HepG2 (cell line): Measurements from ENCODE around the gene FOCAD. TPM values are rescaled to one million over a fixed set of nuclear protein-coding genes. Genes with fewer than 3 reads are reported as not detected.

Experiments used
- EED ChIP-seq: sonication (generic); formaldehyde crosslinking; IDR thresholded peaks from 2 replicates; pipeline ENCODE4 v1.5.0; 2020; ENCODE audit warnings: mild to moderate bottlenecking, missing genetic modification reagents
- MTF2 ChIP-seq: sonication (generic); formaldehyde crosslinking; IDR thresholded peaks from 2 replicates; pipeline ENCODE4 v1.5.0; 2020; ENCODE audit warnings: missing genetic modification reagents, borderline replicate concordance
- NFE2L2 ChIP-seq: fragments of 150-350 bp; IDR thresholded peaks from 2 replicates; pipeline ENCODE4 v1.6.1; 2014; ENCODE audit warnings: low read length
- U2AF1 ChIP-seq: fragments of 200-400 bp; formaldehyde crosslinking; optimal IDR thresholded peaks from 2 replicates; pipeline ENCODE3; 2017; ENCODE audit warnings: mild to moderate bottlenecking, low read depth, low read length
- YY1 ChIP-seq: IDR thresholded peaks from 2 replicates; pipeline ENCODE4 v1.6.1; 2011; ENCODE audit warnings: low read length, low read depth, moderate library complexity, mild to moderate bottlenecking; ENCODE audit not compliant: insufficient read depth, insufficient replicate concordance
- ZKSCAN5 ChIP-seq: sonication (generic); formaldehyde crosslinking; IDR thresholded peaks from 2 replicates; pipeline ENCODE4 v1.5.1; 2020; ENCODE audit warnings: mild to moderate bottlenecking, missing genetic modification reagents
- ZNF180 ChIP-seq: sonication (generic); formaldehyde crosslinking; IDR thresholded peaks from 2 replicates; pipeline ENCODE4 v1.4.0; 2020; ENCODE audit warnings: low read depth, missing genetic modification reagents, borderline replicate concordance
- ZNF335 ChIP-seq: sonication (generic); formaldehyde crosslinking; IDR thresholded peaks from 2 replicates; pipeline ENCODE4 v1.4.0; 2020; ENCODE audit warnings: missing genetic modification reagents
- ZNF430 ChIP-seq: sonication (generic); formaldehyde crosslinking; IDR thresholded peaks from 2 replicates; pipeline ENCODE4 v1.9.0; 2021; ENCODE audit warnings: mild to moderate bottlenecking, missing genetic modification reagents
- polyA plus RNA-seq, 8 experiments: library from polyadenylated mRNA; depleted of rRNA in 3 of 8; stranded (reverse) in 7 of 8; unstranded in 1 of 8; fragments of >200 nt; fragmentation: Illumina TruSeq in 4 of 8; extraction: Trizol in 4 of 8; gene quantifications; 2 replicates each; pipeline versions ENCODE4 v1.2.1 to v1.2.3, GENCODE V29; 2011 to 2016; ENCODE audit warnings: low read depth in 4 of 8, missing spikeins in 1 of 8, mixed read lengths in 1 of 8; ENCODE audit not compliant: insufficient read depth in 1 of 8
- total RNA-seq, 5 experiments: library from RNA; depleted of rRNA; stranded (reverse); fragments of >200 nt; fragmentation: Illumina TruSeq; extraction: Trizol; gene quantifications; 2 replicates each; pipeline ENCODE4 v1.2.3, GENCODE V29; 2016; ENCODE audit warnings: low read depth in 1 of 5
- TF ChIP-seq, protein P1 (sequence below): sonication (generic); formaldehyde crosslinking; IDR thresholded peaks from 2 replicates; pipeline ENCODE4 v1.9.0; 2021; ENCODE audit warnings: missing genetic modification reagents, mild to moderate bottlenecking, borderline replicate concordance
- TF ChIP-seq, protein P2 (sequence below): sonication (generic); formaldehyde crosslinking; IDR thresholded peaks from 2 replicates; pipeline ENCODE4 v1.8.0; 2022; ENCODE audit warnings: mild to moderate bottlenecking, missing genetic modification reagents
- TF ChIP-seq, protein P3 (sequence below): sonication (generic); formaldehyde crosslinking; IDR thresholded peaks from 2 replicates; pipeline ENCODE4 v1.5.1; 2020; ENCODE audit warnings: missing genetic modification reagents, mild to moderate bottlenecking, borderline replicate concordance
- TF ChIP-seq, protein P4 (sequence below): IDR thresholded peaks from 2 replicates; pipeline ENCODE4 v1.6.1; 2012; ENCODE audit warnings: low read length, improper control_type of control experiment
- TF ChIP-seq, protein P5 (sequence below): sonication (generic); formaldehyde crosslinking; IDR thresholded peaks from 2 replicates; pipeline ENCODE4 v1.4.0; 2020; ENCODE audit warnings: mild to moderate bottlenecking, low read depth, missing genetic modification reagents
- TF ChIP-seq, protein P6 (sequence below): sonication (generic); formaldehyde crosslinking; IDR thresholded peaks from 2 replicates; pipeline ENCODE4 v1.4.0; 2020; ENCODE audit warnings: mild to moderate bottlenecking, missing genetic modification reagents
- TF ChIP-seq, protein P7 (sequence below): sonication (generic); formaldehyde crosslinking; IDR thresholded peaks from 2 replicates; pipeline ENCODE4 v1.8.1; 2023; ENCODE audit warnings: mild to moderate bottlenecking, moderate library complexity, missing genetic modification reagents

The FOCAD gene
- total and polyA plus RNA-seq, 2 of the 13 experiments (the other 11 are each of a cell fraction or from before 2014, with no cell fraction given): 18.0 to 31.1 TPM

DNA sequence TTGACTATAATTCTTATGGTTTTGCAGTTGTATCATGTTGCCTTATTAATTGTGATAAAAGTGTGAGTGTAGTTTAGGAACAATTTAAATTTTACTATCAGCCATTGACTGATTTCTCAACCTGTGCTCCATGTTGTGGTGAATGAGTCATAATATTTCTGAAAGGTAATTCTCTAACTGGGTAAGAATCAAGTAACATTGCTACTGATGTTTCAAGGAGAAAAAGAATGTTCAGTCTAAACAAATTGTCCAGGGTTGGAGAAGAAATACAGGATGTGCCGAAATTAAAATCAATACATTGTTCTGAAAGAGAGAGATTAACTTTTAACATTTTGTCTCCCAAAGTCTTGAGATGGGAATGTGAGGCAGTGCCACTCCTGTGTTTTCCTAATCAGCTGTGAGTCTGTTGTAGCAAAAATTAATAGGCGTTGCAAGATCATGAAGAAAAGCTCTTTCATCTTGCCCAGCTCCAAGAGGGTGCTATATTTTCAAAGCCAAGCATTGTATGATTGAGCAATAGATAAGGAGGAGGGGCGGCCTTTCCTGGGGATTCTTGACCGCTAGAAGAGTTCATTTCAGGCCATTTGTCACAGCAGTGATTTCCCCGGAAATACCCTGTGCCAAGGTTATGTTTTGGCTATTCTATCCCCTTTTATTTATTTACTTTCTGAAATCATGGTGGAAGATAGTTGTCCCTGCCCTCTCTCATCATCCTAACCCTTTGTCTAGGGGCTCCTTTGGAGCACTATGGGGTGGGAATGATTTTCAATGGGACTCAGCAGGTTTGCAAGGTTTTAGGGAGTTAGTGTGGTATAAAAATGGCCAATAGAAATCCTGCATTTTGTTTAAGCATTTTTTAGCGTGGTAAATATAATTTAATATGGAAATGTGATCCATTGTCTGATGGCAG, 151.6 kb downstream of the FOCAD start (continued):
- TF ChIP-seq, protein P1, sequence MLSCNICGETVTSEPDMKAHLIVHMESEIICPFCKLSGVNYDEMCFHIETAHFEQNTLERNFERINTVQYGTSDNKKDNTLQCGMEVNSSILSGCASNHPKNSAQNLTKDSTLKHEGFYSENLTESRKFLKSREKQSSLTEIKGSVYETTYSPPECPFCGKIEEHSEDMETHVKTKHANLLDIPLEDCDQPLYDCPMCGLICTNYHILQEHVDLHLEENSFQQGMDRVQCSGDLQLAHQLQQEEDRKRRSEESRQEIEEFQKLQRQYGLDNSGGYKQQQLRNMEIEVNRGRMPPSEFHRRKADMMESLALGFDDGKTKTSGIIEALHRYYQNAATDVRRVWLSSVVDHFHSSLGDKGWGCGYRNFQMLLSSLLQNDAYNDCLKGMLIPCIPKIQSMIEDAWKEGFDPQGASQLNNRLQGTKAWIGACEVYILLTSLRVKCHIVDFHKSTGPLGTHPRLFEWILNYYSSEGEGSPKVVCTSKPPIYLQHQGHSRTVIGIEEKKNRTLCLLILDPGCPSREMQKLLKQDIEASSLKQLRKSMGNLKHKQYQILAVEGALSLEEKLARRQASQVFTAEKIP: no peak
- TF ChIP-seq ZNF430 (CRISPR knock-in tag) (no peak), MTF2 (CRISPR knock-in tag) (no peak), U2AF1 (no peak), NFE2L2 (no peak), EED (no peak), YY1 (no peak), ZNF180 (CRISPR knock-in tag) (no peak), ZKSCAN5 (CRISPR knock-in tag) (no peak), ZNF335 (no peak)
- TF ChIP-seq, protein P2, sequence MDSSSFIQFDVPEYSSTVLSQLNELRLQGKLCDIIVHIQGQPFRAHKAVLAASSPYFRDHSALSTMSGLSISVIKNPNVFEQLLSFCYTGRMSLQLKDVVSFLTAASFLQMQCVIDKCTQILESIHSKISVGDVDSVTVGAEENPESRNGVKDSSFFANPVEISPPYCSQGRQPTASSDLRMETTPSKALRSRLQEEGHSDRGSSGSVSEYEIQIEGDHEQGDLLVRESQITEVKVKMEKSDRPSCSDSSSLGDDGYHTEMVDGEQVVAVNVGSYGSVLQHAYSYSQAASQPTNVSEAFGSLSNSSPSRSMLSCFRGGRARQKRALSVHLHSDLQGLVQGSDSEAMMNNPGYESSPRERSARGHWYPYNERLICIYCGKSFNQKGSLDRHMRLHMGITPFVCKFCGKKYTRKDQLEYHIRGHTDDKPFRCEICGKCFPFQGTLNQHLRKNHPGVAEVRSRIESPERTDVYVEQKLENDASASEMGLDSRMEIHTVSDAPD (CRISPR knock-in tag): peak; percentile 93
- TF ChIP-seq, protein P3, sequence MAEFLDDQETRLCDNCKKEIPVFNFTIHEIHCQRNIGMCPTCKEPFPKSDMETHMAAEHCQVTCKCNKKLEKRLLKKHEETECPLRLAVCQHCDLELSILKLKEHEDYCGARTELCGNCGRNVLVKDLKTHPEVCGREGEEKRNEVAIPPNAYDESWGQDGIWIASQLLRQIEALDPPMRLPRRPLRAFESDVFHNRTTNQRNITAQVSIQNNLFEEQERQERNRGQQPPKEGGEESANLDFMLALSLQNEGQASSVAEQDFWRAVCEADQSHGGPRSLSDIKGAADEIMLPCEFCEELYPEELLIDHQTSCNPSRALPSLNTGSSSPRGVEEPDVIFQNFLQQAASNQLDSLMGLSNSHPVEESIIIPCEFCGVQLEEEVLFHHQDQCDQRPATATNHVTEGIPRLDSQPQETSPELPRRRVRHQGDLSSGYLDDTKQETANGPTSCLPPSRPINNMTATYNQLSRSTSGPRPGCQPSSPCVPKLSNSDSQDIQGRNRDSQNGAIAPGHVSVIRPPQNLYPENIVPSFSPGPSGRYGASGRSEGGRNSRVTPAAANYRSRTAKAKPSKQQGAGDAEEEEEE (CRISPR knock-in tag): no peak
- TF ChIP-seq, protein P4, sequence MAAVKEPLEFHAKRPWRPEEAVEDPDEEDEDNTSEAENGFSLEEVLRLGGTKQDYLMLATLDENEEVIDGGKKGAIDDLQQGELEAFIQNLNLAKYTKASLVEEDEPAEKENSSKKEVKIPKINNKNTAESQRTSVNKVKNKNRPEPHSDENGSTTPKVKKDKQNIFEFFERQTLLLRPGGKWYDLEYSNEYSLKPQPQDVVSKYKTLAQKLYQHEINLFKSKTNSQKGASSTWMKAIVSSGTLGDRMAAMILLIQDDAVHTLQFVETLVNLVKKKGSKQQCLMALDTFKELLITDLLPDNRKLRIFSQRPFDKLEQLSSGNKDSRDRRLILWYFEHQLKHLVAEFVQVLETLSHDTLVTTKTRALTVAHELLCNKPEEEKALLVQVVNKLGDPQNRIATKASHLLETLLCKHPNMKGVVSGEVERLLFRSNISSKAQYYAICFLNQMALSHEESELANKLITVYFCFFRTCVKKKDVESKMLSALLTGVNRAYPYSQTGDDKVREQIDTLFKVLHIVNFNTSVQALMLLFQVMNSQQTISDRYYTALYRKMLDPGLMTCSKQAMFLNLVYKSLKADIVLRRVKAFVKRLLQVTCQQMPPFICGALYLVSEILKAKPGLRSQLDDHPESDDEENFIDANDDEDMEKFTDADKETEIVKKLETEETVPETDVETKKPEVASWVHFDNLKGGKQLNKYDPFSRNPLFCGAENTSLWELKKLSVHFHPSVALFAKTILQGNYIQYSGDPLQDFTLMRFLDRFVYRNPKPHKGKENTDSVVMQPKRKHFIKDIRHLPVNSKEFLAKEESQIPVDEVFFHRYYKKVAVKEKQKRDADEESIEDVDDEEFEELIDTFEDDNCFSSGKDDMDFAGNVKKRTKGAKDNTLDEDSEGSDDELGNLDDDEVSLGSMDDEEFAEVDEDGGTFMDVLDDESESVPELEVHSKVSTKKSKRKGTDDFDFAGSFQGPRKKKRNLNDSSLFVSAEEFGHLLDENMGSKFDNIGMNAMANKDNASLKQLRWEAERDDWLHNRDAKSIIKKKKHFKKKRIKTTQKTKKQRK: no peak
- TF ChIP-seq, protein P5, sequence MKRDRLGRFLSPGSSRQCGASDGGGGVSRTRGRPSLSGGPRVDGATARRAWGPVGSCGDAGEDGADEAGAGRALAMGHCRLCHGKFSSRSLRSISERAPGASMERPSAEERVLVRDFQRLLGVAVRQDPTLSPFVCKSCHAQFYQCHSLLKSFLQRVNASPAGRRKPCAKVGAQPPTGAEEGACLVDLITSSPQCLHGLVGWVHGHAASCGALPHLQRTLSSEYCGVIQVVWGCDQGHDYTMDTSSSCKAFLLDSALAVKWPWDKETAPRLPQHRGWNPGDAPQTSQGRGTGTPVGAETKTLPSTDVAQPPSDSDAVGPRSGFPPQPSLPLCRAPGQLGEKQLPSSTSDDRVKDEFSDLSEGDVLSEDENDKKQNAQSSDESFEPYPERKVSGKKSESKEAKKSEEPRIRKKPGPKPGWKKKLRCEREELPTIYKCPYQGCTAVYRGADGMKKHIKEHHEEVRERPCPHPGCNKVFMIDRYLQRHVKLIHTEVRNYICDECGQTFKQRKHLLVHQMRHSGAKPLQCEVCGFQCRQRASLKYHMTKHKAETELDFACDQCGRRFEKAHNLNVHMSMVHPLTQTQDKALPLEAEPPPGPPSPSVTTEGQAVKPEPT: no peak
- TF ChIP-seq, protein P6, sequence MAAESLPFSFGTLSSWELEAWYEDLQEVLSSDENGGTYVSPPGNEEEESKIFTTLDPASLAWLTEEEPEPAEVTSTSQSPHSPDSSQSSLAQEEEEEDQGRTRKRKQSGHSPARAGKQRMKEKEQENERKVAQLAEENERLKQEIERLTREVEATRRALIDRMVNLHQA (CRISPR knock-in tag): no peak
- TF ChIP-seq, protein P7, sequence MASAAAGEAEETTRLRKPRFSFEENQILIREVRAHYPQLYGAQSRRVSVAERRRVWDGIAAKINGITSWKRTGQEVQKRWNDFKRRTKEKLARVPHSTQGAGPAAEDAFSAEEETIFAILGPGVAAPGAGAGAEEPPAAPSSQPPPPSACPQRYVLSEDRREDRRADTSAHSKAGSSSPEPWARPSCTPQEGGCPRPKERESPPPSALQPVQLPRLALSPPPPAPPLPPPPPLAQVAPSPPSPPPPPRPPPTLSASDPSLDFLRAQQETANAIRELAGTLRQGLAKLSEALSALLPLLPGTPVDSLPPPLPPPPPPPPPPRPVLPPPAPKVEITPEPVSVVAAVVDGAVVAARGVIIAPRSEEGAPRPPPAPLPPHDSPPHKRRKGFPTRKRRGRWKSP (CRISPR knock-in tag): peak; percentile 22; the same call in 1 of the 2 replicates
